ENCODE results near the gene TRAP1. TPM values are rescaled to one million over a fixed set of nuclear protein-coding genes. Genes with fewer than 3 reads are reported as not detected.

The TRAP1 gene
- total and polyA plus RNA-seq, 11 donors, result 65.4 to 142 (median 110) TPM

- TF ChIP-seq CTCF (IDR thresholded peaks at IDR 0.05), result no peak
- no peak for TF ChIP-seq POLR2A (IDR thresholded peaks at IDR 0.05)
- peaks cover 0 to 16% (median 3%) of the 10 kb centered on the region in 12 donors for H3K4me1 ChIP-seq
- intact Hi-C loops (cut with DNase I), result no loop called here
- no peaks in the 10 kb centered on the region for H3K27me3 ChIP-seq
- WGBS, 4 donors, result 90 to 93% (median 92%) methylated on average over 31 to 34 of the region's 34 CpGs
- ATAC-seq, result peak in 1 of 4 donors; percentile 12
- peak in 2 of 5 donors; percentile 19 to 53 for DNase-seq
- H3K36me3 ChIP-seq, result peaks cover 0 to 90% (median 67%) of the 10 kb centered on the region in 9 donors
- H3K27ac ChIP-seq, result no peak overlapping the region
- H3K9me3 ChIP-seq, result no peaks in the 10 kb centered on the region
- H3K4me3 ChIP-seq, result no peak overlapping the region
These were observed 42.6 kb downstream of the TRAP1 start for GRCh38 chr16:3674513-3675295.

- Histone ChIP-seq H3K27me3 (no peaks in the 10 kb centered on the region), H3K36me3 (peaks cover 0 to 86% (median 62%) of the 10 kb centered on the region in 9 donors), H3K4me3 (no peak overlapping the region), H3K9me3 (no peaks in the 10 kb centered on the region), H3K4me1 (peaks cover 0 to 16% (median 3%) of the 10 kb centered on the region in 12 donors), H3K27ac (no peak overlapping the region)
- DNase-seq (peak in 2 of 5 donors; percentile 24 to 51), ATAC-seq (no peak)
- intact Hi-C loops (cut with DNase I), result no loop called here
- TF ChIP-seq POLR2A (IDR thresholded peaks at IDR 0.05), result no peak
- TF ChIP-seq CTCF (IDR thresholded peaks at IDR 0.05), result no peak
- WGBS, 4 donors, result 94 to 95% (median 94%) methylated on average over 13 of the region's 13 CpGs
These were observed 43.5 kb downstream of the TRAP1 start for GRCh38 chr16:3673676-3674377.

DNA sequence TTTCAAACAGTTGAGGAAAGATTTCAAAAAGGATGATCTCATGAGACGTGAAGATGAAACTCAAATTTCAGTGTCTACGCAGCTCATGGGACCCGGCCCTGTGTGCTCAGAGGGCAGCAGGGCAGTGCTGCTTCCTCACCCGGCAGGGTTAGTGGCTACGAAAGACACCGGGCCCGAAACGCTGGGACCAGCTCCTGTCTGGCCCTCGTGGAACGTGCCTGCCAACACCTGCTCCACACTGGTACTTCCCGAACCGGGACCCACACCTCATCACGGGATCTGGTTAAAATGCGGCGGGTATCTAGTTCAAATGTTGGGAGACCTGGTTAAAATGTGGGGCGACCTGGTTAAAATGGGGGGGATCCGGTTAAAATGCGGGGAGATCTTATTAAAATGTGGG lies 44.1 kb downstream of the TRAP1 start:
- H3K4me1 ChIP-seq, result peaks cover 0 to 16% (median 3%) of the 10 kb centered on the region in 12 donors
- peaks cover 0 to 86% (median 63%) of the 10 kb centered on the region in 9 donors for H3K36me3 ChIP-seq
- TF ChIP-seq CTCF (IDR thresholded peaks at IDR 0.05), result no peak
- H3K4me3 ChIP-seq, result no peak overlapping the region
- DNase-seq (peak in 2 of 5 donors; percentile 12 to 18), ATAC-seq (no peak)
- intact Hi-C loops (cut with DNase I), result no loop called here
- no peaks in the 10 kb centered on the region for H3K9me3 ChIP-seq
- no peak overlapping the region for H3K27ac ChIP-seq
- 94 to 96% (median 95%) methylated on average over 18 of the region's 18 CpGs for WGBS, 4 donors
- H3K27me3 ChIP-seq, result no peaks in the 10 kb centered on the region

- H3K9me3 ChIP-seq, result no peaks in the 10 kb centered on the region
- WGBS, 4 donors, result 95 to 97% (median 96%) methylated on average over 16 to 26 of the region's 26 CpGs
- peak in 2 of 5 donors; percentile 13 to 48 for DNase-seq
- no peak for TF ChIP-seq POLR2A (IDR thresholded peaks at IDR 0.05)
- no peak for TF ChIP-seq CTCF (IDR thresholded peaks at IDR 0.05)
- ATAC-seq, result no peak
- no peak overlapping the region for H3K4me3 ChIP-seq
- H3K27ac ChIP-seq, result no peak overlapping the region
- peaks cover 0 to 80% (median 57%) of the 10 kb centered on the region in 9 donors for H3K36me3 ChIP-seq
- intact Hi-C loops (cut with DNase I), result no loop called here
- no peaks in the 10 kb centered on the region for H3K27me3 ChIP-seq
- H3K4me1 ChIP-seq, result peaks cover 0 to 16% (median 3%) of the 10 kb centered on the region in 12 donors
These were observed 44.7 kb downstream of the TRAP1 start for GRCh38 chr16:3672571-3673041.
